ENCODE results near the gene ZNF280B.
"Not testable (repeated sequence)": the region's sequence is repeated elsewhere in the genome, so short reads cannot be mapped to it uniquely, and the experiment has no call there.

ZNF280B gene

DNA sequence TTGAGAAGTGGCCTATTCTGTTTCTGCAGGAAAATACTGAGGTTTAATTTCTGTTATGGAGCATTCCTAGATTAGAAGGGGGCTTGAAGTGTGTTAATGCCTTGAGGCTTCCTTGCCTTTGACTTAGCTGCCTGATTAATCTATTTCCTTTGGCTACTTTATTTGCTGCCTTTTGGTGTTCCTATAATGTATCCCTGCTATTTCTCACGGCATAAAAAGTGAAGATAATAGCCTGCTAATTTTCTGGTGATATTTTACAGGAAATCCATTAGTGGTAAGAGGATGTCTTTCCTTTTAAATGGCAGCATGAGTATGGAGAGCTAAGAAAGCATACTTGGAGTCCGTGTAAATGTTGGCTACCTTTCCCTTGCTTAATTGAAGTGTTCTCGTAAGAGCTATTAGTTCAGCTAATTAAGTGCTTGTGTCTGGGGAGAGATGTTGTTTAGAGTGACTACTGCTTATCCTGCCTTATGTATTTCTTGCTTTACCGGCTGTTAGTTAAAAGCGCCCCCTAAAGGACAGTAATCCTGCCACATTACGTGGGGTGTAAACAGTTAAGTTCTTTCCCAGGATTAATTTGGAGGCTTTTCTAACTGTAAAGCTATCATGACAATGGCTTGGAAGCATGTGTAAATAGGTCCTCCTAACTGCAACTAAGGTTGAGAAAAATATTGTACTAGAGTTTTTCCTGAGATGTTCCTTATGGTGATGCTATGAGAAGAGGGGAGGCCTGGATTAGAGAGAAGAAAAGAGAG is 45.6 kb downstream of the ZNF280B start:
- DNase-seq: no peak

DNA sequence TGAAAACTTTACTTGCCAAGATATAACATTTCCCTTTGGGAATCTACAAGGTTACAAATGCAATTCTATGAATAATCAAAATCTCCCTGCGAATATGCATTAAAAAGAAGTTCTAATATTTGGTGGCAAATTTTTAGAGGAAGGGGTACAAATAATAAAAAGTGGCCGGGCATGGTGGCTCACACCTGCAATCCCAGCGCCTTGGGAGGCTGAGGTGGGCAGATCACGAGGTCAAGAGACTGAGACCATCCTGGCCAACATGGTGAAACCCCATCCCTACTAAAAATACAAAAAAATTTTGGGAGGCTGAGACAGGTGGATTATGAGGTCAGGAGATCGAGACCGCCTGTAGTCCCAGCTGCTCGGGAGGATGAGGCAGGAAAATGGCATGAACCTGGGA is 47.0 kb downstream of the ZNF280B start:
- no peak for DNase-seq

DNA sequence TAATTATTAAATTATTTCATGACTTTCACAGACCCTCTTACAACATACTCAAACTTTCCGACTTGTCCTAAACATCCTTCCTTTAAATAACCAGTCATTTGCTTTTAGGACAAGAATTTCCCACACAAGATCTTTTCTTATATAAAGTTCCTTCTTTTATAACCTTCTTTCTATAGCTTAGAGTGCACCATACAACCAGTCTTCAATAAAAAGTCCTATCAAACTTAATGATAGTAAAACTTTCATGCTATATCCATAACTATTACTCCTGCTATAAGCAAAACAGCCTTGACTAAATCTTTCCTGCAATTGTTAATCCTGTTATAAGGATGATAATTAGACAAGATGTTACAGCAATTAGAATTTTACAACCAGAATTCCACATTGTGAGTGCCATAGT is 47.4 kb downstream of the ZNF280B start:
- DNase-seq: no peak

DNA sequence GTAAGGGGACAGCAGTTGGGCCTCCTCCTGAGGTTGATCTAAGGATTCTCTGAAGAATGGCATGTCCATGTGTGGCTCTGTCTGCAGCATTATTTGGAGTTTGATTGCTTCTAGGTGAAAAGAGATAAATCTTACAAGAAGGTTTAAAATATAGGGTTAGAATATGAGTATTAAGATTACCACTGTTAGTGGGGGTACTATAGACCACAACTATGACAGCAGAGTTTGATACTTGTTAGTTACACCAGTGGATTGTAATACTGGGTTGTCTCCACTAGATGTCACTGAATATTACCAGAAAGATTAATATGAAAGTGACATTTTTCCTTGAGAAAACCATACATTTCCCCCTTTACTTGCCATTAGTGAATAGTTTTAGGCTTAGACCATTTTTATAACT is 47.9 kb downstream of the ZNF280B start:
- DNase-seq: no peak

DNA sequence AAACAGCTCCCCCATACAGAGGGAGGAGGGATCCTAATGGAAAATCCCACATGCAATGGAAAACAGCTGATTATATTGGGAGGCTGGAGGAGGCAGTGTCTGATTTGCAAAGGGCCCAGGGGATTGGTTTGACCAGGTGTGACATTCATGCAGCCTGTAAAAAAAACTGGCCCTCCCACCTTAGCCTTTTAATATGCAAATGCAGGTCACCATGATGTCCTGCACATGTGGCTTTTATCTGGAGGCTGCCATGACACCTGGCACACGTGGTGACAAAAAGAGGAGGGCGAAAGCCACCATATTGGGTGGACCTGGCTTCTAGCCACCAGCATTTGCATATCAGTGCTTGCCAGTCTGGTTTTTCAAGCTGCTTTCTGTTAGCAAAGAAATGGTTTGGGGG is 48.5 kb downstream of the ZNF280B start:
- DNase-seq: no peak

DNA sequence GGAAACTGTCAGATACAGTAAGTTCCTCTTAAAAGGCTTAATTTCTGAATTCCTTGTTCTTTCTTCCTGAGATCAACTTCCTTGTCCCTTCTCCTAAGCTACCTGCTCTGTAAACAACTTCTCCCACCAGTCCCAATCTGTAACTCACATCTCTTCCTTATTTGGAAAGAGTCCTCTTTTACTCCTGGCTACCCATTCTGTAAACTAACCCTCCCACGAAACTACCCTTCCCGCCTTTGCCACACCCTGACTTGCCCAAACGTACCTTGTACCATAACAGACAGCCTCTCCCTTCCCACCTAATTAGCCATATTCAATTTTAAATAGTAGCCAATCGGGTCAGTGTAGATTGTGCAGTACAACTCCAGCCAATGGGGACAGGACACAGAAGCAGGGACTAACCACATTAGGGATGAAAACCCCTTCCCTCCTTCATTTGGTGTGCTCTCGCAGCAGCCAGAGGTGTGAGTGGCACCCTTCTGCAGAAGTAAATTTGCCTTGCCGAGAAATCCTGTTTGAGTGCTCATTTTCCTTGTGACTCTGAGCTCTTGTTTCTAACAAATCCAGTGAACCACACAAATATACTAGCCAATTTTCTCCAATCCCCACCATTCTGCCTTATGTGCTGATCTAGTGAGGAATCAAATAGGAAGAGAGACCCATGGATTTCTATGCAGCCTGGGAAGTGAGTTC is 49.5 kb downstream of the ZNF280B start:
- no peak for DNase-seq

DNA sequence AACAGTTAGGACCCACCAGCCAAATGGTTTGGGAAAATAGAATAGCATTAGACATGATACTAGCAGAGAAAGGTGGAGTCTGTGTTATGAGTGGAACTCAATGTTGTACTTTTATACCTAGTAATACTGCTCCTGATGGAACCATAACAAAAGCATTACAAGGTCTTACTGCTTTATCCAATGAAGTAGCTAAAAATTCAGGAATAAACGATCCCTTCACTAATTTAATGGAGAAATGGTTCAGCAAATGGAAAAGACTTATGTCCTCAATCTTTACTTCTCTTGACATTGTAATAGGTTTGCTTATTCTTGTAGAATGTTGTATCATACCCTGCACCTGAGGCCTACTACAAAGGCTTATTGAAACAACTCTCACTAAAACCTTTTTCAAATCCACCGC is 50.2 kb downstream of the ZNF280B start:
- no peak for DNase-seq

DNA sequence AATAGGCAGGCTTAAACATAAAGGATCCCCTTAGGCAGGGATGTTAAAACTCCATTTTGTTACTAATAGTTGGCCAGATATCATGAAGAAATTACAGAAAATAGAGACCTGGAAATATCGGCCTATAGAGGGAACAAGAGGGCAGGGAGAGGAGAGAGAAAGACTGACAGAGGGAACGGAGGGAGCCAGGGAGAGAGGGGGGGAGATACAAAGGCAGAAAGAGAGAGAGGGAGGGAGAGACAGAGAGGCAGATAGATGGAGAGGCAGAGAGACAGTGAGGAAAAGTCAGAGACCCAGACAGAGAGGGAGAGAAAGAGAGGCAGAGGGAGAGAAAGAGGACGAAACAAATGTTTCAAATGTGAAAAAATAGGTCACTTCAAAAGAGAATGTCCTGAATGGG is 53.5 kb downstream of the ZNF280B start:
- no peak for DNase-seq

DNA sequence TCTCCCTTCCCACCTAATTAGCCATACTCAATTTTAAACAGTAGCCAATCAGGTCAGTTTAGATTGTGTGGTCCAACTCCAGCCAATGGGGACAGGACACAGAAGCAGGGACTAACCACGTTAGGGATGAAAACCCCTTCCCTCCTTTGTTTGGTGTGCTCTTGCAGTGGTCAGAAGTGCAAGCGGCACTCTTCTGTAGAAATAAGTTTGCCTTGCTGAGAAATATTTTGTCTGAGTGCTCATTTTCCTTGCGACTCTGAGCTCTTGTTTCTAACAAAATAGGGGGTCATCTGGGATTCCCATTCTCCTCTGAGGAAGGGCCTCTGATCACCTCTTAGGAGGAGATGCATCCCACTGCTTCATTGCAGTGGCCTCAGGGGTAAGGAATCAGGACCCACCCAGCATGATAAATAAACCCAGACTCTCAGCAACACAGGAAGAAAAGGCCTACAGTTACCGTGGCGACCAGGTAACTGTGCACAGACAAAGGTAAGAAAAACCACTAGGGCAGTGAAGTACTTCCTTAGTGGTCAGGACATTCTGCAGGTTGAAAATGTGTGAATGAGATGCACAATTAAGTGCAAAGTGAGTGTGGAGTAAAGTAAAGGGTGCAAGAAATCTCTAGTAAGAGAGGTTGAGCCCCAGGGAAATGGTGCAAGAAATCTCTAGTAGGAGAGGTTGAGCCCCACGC is 55.4 kb downstream of the ZNF280B start:
- no peak for DNase-seq

DNA sequence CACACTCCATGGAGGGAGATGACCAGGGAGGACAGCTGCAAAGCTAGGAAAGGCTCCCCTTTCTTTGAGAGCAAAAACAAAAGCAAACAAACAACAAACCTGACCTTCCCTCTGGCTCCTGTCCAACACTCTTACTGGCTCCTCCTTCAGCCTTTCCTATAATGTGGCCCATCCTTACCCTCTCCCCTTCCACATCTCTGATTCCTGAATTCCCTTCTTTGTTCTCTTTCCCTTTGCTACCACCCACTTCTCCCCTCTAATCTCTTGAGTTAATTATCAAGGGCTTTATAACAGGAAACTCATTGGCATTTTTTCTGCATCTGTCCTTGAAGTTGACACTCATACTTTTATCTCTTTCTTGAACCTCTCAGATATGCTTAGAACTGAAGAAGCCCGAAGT is 56.3 kb downstream of the ZNF280B start:
- DNase-seq: no peak

DNA sequence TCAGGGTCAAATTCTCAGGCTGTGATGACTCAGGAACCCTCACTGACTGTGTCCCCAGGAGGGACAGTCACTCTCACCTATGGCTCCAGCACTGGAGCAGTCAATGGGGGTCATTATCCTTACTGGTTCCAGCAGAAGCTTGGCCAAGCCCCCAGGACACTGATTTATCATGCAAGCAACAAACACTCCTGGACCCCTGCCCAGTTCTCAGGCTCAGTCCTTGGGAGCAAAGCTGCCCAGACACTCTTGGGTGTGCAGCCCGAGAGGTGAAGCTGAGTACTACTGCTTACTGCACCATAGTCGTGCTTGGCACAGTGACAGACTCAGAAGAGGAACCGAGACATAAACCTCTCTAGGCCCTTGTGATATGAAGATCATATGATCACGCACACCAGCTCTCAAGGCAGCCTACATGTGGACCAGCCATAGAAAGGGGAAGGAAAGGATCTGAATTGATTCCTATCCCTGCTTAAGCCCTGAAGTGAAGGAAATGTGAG is 58.2 kb downstream of the ZNF280B start:
- DNase-seq: no peak

DNA sequence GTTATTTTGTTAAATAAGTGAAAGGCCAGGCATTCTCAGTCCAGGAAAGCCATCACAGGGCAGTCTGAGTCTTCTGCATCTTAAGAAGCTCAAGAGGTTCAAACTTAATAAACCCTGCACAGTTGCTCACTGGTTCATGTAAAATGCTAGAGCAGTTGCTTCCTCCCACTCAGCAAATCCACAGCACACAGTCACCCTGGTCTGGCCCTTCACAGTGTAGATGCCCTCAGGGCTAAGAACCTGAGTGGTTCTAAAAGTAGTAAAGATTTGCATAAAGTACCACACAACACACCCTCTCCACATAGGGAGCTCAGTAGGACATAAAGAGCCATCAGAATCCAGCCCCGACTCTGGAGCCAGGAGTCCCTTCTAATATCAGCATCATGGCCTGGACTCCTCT is 58.7 kb downstream of the ZNF280B start:
- DNase-seq: no peak

DNA sequence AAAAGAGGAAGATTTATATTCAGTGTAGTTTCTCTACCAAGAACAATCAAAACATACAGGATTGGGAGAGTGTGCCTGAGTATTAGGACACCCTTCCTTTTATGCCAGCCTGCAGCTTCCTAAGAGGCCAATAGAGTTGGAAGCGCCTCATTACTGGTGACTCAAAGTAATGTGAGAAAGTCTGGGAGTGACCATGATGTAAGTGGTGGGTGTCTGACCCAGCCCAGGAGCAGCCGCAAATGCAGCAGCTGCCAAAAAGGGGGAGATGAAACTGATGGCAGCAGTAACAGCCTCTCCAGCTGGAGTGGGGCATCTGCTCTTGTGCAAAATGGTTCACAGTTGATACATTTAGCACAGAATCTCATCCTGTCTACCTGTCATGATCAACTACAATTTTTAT is 62.0 kb downstream of the ZNF280B start:
- no peak for DNase-seq

DNA sequence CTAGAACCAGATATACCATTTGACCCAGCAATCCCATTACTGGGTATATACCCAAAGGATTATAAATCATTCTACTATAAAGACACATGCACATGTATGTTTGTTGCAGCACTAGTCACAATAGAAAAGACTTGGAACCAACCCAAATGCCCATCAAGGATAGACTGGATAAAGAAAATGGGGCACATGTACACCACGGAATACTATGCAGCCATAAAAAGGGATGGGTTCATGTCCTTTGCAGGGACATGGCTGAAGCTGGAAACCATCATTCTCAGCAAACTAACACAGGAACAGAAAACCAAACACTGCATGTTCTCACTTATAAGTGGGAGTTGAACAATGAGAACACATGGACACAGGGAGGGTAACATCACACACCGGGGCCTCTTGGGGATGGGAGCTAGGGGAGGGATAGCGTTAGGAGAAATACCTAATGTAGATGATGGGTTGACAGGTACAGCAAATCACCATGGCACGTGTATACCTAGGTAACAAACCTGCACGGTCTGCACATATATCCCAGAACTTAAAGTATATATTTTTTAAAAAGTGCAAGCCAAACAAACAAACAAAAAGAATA is 64.4 kb downstream of the ZNF280B start:
- not testable (repeated sequence) for DNase-seq

DNA sequence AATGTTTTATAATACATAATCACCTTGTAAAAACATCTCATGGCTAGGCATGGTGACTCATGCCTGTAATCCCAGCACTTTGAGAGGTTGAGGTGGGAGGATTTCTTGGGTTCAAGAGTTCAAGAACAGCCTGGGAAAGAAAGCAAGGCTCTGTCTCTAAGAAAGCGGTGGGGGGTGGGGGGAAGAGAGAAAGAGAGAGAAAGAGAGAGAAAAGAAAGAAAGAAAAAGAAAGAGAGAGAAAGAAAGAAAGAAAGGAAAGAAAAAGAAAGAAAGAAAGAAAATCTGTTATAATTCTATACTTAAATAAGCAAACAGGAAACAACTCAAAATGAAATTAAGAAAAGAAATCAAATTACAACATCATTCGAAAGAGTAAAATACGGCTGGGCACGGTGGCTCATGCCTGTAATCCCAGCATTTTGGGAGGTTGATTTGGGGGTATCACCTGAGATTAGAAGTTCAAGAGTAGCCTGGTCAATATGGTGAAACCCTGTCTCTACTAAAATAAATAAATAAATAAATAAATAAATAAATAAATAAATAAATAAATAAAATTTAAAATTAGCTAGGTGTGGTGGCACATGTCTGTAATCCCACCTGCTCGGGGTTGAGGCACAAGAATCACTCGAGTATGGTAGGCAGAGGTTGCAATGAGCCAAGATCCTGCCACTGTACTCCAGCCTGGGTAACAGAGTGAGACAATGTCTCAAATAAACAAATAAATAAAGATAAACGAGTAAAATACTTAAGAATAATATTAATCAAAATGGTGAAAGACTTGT is 65.4 kb downstream of the ZNF280B start:
- no peak for DNase-seq

DNA sequence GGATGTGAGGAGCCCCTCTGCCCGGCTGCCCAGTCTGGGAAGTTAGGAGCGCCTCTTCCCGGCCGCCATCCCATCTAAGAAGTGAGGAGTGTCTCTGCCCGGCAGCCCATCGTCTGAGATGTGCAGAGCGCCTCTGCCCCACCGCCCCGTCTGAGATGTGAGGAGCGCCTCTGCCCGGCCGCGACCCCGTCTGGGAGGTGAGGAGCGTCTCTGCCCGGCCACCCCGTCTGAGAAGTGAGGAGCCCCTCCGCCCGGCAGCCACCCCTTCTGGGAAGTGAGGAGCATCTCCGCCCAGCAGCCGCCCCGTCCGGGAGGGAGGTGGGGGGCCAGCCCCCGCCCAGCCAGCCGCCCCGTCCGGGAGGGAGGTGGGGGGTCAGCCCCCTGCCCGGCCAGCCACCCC is 66.9 kb downstream of the ZNF280B start:
- DNase-seq: not testable (repeated sequence)

DNA sequence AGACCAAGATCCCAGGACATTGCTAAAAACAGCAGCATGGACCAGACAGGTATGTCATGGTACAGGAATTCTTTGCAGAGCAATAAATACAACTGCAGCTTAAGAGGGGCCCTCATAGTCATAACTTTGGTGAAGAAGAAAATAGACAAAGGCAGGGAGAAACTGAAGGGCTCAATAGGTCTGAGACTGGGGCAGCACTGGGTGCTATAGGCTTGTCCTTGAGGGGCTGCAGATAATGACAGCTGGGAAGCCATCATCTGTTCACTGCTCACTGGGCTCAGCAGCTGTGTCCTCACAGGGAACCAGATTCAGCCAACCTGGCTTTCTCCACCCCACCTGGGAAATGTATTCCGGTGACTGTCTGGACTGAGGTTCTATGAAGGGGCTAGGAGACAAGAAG is 68.4 kb downstream of the ZNF280B start:
- DNase-seq: no peak

Measured in NCI-H1048 (cell line).